HG03108 (cell line): ENCODE results near the gene ATP6V1B1.

ENCODE experiments used
- ATAC-seq: cut with Tn5 transposase; IDR thresholded peaks from one replicate; pipeline ENCODE4 v1.9.1; 2021; ENCODE audit warnings: moderate library complexity; ENCODE audit not compliant: unreplicated experiment

ATP6V1B1 gene

GRCh38 chr2:70964596-70965386, 29.1 kb downstream of the ATP6V1B1 start:
- peak; percentile 84 for ATAC-seq

GRCh38 chr2:70965506-70965905, 29.8 kb downstream of the ATP6V1B1 start:
- ATAC-seq = no peak

GRCh38 chr2:70966681-70967080, 31.0 kb downstream of the ATP6V1B1 start:
- ATAC-seq = no peak

DNA sequence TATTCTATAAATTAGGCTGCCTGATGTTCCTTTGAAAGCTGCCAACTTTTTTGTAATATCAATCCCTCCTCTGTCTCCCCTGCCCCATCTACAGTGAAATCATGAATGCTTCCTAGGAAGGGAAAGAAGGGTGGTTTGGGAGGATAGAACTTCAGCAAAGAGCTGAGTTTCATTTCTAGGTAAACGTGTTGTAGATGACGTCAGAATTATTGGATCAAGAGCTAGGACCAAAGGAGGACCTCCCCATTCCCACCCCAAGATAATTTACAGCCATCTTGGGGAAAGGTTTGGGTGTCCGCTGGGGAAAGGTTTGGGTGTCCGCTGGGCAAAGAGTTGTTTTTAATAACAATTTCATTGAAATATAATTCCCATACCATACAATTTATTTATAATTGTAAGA, 31.5 kb downstream of the ATP6V1B1 start:
- no peak for ATAC-seq

DNA sequence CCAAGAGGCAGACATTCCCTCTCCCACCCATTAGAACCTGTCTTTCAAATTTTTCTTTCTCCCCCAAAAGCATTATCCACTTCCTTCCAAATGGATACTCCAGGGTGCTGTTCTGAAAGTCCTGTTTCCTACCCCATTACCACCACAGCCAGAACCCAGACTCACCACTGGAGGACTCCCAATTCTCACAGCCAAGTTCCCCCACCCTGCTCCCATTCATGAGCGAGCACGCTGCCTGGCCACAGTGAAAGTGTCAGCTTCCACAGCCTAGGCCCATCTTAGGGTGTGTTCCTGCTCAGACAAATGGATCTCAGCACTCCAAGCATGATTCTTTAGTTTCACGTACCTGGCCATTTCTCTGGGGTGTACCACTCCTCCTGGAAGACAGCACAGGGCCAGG, 38.9 kb downstream of the ATP6V1B1 start:
- no peak for ATAC-seq

DNA sequence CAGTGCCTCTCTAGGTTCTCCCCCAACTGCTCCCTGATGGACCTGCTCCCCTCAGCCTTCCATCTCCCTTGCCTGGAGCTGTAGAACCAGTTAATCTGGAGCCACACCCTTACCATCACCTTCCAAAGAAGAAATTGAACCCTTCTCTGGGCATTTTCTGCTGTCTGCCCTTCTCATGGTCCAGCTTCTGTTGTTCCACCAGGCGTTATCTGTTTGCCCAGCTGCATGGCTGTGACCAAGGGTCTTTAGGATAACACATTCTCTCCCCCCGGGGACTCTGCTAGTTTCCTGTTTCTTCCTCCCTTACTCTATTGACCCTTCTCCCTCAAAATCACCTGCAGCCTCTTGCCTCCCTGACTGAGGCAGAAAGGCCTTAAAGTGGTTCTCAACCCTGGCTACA, 39.5 kb downstream of the ATP6V1B1 start:
- ATAC-seq = no peak

GRCh38 chr2:70977605-70978205, 42.0 kb downstream of the ATP6V1B1 start:
- ATAC-seq = no peak

- ATAC-seq = peak; percentile 29
Measured at GRCh38 chr2:70978341-70979179, 42.9 kb downstream of the ATP6V1B1 start, which contains the start of gene ANKRD53. TSS of gene ANKRD53 (plus strand) at chr2:70978630. CDS start at chr2:70978646, 16 bp downstream.

DNA sequence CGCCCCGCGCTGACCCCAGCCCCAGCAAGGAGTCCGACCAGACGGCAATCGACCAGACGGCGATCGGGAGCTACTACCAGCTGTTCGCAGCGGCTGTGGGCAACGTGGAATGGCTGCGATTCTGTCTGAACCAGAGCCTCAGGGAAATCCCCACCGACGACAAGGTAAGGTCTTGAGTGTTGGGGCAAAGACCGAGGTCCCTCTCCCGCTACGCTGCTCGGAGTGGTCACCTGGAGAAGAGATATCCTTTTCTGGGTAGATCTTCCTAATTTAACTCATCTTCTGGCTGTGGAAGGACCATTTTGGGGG, 43.4 kb downstream of the ATP6V1B1 start:
- ATAC-seq = no peak

DNA sequence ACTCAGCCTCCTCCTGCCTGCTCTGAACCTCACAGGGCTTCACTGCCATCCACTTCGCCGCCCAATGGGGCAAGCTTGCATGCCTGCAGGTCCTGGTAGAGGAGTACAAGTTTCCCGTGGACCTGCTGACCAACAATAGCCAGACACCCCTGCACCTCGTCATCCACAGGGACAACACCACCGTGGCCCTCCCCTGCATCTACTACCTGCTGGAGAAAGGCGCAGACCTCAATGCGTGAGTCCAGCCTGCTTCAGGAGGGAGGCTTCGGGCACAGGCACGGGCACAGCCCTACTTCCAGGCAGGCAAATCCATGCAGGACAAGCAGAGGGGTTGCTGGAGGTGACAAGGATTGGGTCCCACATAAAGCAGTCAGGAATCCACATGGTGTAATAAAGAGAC, 43.9 kb downstream of the ATP6V1B1 start:
- no peak for ATAC-seq

DNA sequence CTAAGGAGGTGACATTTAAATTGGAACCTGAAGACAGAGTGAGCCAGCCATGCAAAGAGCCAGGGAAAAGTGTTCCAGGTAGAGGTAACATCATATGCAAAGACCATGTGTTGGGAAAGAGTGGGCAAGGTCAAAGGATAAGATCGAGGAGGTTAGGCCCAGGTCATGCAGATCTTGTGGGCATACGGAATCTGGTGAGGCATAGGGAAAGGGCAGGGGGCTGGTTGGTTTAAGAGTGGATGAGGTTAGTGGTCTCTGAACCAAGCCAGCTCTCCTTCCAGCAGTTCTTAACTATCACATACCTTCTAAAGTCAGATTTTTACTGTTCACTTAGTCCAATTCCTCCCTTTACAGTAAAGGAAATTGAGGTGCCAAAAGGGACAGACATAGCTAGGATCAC, 45.7 kb downstream of the ATP6V1B1 start:
- ATAC-seq = no peak

DNA sequence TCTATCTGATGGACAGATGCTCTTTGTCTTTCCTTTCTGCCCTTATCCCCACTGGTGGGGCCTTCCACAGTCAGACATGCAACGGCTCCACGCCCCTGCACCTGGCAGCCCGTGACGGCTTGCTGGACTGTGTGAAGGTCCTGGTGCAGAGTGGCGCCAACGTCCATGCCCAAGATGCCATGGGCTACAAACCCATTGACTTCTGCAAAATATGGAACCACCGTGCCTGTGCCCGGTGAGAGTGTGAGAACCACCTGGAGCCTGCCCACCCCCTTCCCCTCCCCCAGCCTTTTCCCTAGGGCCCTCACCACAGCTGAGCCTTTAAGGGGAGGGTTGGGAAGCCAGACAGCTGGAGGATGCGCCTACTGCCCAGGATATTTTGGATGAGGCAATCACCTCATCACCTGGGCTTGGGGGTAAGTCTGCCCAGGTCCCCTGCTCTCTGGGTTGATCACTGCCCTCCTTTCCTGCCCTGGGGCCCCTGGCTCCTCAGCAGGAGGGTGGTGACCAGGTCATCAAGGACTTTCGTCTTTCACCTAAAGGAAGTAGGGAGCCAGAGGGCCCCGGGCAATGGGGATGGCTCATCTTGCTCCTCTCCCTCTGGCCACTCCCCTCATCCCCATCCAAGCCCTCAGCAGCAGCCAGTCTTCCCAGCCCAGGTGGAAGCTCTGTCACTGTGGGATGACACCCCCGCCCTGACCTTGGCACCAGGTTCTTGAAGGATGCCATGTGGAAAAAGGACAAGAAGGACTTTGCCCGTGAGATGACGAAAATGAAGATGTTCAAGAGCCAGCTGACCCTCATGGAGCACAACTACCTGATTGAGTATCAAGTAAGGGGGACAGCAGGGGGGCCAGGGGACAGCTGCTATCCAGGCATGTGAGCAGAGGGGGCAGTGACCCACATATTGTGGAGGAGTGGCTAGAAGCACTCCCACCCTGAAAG, 46.4 kb downstream of the ATP6V1B1 start:
- ATAC-seq = no peak

DNA sequence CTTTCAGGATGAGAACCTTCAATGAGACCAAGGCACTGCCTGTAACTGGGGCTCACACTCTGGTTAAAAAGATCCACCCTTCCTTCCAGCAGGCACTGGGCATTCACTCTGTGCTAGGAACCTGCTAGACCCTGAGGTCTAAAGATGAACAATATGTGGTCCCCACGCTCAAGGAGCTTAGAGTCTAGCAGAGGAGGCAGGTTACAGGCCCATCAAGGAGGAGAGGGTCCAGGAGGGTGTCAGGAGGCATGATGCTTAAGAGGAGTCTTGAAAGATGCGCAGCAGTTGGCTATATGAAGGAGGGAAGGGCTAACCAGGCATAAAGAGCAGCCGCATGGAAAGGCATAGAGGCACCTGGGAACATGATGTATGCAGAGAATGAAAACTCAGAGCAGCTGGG, 47.3 kb downstream of the ATP6V1B1 start:
- no peak for ATAC-seq

DNA sequence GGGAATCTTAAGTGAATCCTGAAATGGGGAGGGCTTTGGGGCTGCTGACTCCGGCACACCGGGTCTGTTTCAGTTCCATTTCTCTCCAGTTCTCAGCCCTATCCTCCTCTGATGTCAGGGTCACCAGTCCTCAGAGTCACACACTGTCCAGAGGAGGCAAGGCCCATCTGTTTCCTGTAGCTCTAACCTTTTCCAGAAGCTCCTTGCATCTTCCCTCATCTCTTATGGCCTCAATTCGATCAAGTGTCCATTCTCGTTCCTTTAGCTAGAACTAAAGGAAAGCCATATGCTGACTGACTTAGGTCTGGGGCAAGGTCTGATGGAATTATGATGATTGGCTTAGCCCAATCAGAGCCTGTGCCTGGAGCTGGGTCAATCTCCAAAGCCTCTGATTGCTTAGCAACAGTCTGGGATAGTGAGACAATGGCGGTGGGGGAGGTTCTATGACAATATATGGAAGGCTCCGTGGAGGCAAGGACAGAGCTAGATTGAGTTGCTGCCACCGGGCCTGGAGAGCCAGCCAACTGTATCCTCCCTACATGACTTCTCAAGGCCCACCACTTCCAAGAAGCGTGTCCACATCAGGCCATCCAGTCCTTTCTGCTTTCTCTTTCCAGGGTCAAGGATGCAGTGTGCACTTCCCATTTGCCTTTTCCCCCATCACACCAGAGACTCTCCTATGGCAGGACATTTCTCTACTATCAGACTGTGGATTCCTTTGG, 48.0 kb downstream of the ATP6V1B1 start:
- no peak for ATAC-seq

DNA sequence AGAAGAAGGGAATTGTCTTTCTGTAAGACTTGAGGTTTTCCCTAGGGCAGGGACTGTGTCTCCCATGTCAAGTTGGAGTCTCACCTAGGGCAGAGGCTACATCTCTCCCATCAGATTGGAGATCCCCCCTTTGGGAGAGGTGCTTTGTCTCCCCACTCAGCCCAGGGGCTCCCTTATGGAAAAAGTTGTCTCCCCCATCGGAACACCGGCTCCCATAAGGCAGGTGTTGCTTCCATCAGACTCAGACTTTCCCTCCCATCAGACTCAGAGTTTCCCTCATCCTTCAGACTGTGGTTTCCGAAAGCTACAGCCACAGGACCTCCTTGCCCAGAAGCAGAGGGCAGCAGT, 48.5 kb downstream of the ATP6V1B1 start:
- ATAC-seq = no peak

DNA sequence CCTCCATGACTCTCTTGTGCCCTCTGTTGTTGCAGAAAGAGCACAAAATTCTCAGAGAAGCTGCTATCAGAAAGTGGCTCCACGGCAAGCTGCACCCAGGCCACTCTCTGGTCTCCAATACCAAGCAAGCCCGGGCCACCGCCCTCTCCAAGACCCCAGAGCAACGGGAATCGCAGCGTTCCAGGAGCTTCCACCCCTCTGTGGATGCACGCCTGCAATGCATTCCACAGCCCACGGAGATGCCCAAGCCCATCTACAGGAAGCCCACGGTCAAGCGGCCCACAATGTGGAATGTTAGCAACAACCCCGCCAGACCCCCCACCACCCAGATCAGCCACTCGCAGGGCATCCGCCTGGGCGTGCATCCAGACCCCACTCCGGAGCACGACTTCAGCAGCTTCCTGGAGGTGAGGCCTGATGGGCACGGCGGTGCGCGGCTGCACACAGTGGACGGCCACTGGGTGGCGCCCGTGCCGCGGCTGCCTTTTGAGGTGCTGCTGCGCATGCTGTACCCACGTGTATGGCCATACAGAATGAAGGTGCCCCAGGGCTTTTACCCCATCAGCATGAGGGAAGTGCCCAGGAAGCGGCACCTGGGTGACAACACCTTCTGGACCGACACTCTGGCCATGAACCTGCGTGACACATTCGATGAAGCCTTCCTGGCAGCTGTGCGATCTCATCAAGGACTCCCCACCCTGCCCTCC, 49.0 kb downstream of the ATP6V1B1 start:
- ATAC-seq = peak; percentile 86

DNA sequence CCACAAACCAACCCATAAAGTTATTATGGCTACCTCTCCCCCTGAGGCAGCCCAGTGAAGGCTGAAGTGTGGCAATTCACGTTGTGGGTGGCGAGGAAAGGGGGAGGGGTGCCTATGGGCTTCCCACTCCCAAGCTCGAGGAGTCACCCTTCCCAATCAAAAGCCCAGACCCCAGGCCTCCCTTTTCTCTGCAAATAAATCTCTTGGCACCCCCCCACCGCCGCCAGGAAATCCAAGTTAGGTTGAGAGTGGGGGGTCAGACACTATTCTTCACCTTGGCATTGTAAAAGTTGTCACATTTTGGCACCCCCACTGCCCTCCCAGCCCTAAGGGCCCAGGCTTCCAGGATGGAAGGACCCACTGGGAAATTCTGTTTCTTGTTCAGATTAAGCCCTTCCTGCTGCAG, 49.6 kb downstream of the ATP6V1B1 start:
- ATAC-seq = no peak

DNA sequence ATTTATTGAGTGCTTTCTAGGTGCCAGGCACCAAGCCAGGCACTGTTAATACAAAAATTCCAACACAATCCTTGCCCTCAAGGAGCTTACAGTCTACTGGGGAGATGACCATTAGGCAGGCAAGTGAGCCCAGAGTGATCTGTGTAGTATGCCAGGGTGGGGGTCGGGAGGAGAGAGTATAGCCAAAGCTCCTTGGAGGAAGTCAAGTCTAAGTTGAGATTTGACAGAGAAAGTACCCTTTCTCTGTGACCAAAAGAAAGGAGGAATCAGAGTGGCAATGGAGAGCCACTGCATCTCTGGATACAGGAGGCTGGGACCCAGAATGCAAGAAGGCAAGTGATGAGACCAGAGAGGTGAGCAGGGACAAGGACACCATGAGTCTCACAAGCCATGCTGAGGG, 50.3 kb downstream of the ATP6V1B1 start:
- no peak for ATAC-seq

DNA sequence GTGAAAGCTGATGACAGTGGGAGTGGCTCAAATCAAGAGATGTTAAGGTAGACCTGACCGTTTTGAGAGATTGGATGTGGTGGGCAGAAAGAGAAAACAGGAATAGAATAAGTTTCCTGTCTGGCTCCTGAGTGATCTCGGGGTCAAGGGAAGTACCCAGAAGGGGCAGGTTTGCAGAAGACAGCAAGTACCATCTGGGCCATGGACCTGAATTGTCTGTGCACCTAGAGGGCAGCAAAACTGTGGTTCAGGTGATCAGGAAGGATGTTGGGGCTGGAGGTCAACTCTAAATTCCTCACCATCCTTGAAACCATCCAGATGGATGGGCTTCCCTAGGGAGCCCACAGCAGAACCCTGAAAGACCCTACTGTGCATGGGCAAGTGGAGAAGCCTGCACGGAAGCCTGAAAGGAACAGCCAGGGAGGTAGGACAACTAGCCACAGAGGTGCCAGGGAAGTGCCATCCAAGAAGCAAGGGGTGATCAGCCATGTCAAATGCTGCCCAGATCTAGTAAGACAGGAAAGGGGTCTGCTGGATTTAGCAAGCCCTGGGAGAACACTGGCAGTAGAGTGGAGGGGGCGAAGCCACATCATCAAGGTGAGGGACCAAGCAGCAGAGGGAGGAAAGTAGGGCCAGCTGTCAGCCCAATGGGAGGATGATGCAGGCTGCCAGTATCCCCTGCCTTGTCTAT, 50.9 kb downstream of the ATP6V1B1 start:
- no peak for ATAC-seq
